Endothelial cell of umbilical vein (primary cell): ENCODE data around the gene CDK11B. TPM values are rescaled to one million over a fixed set of nuclear protein-coding genes. Genes with fewer than 3 reads are reported as not detected.

Source experiments
- BruUV-seq: library from RNA; stranded (reverse); fragments of 400-500 nt; replicated peaks from 2 replicates; lab custom pipeline; 2021; lab: Mats Ljungman, UMichigan
- CTCF ChIA-PET: fragments of 300-600, 350-600 bp; sonication (Branson Sonifier 250); formaldehyde crosslinking; loops from one replicate; lab custom pipeline; 2021; ENCODE audit warnings: antibody characterized with exemption, inconsistent platforms; lab: Charles Lee
- POLR2A ChIA-PET: fragments of 300-600, 350-600 bp; sonication (Branson Sonifier 250); formaldehyde crosslinking; loops from one replicate; lab custom pipeline; 2021; ENCODE audit warnings: antibody characterized with exemption, inconsistent platforms; lab: Charles Lee
- DNase-seq: peaks from one replicate; pipeline ENCODE4 v3.0.0-alpha.2; 2011; ENCODE audit warnings: low read depth, low spot score
- FAIRE-seq: peaks from 2 replicates; lab custom pipeline; 2011; peaks lifted over from hg19 to GRCh38; lab: Jason Lieb, UNC
- H2AFZ ChIP-seq: 2 replicates; pipeline ENCODE4 v1.6.0; 2012; ENCODE audit warnings: low read depth, low read length, control low read depth, inconsistent platforms
- H3K27ac ChIP-seq: 2 replicates; pipeline ENCODE4 v1.5.1; 2011; ENCODE audit warnings: low read depth, mild to moderate bottlenecking, control low read depth, low read length, moderate library complexity; ENCODE audit not compliant: insufficient read depth
- H3K27me3 ChIP-seq, 2 experiments: 2 replicates each; pipeline versions ENCODE4 v1.6.0 to v1.6.1; 2011; ENCODE audit warnings: low read length in 2 of 2, mixed read lengths in 1 of 2; ENCODE audit not compliant: control insufficient read depth in 2 of 2, insufficient read depth in 2 of 2
- H3K36me3 ChIP-seq, 2 experiments: 2 replicates in 1 of 2; 3 replicates in 1 of 2; pipeline ENCODE4 v1.5.1; 2011; ENCODE audit warnings: low read length in 2 of 2, mild to moderate bottlenecking in 1 of 2, moderate library complexity in 1 of 2; ENCODE audit not compliant: control insufficient read depth in 2 of 2, insufficient read depth in 2 of 2; ENCODE audit errors: extremely low read depth in 1 of 2
- H3K4me1 ChIP-seq: 3 replicates; pipeline ENCODE4 v1.5.1; 2011; ENCODE audit warnings: mild to moderate bottlenecking, low read length; ENCODE audit not compliant: control insufficient read depth, insufficient read depth; ENCODE audit errors: extremely low read depth
- H3K4me2 ChIP-seq: 2 replicates; pipeline ENCODE4 v1.6.1; 2011; ENCODE audit warnings: low read length, control low read depth, mixed read lengths; ENCODE audit not compliant: insufficient read depth
- H3K4me3 ChIP-seq, 3 experiments: fragments of 200-600 bp in 1 of 3; sonication (generic), shearing (Covaris generic) in 1 of 3; replicated peaks in 1 of 3; 2 replicates each; pipeline ENCODE4 v1.5.1; 2011 to 2016; ENCODE audit warnings: control low read depth in 3 of 3, low read length in 3 of 3, mild to moderate bottlenecking in 2 of 3, inconsistent platforms in 1 of 3, low read depth in 1 of 3, moderate library complexity in 1 of 3; ENCODE audit not compliant: insufficient read depth in 1 of 3
- H3K79me2 ChIP-seq: 2 replicates; pipeline ENCODE4 v1.6.0; 2012; ENCODE audit warnings: low read length, inconsistent platforms; ENCODE audit not compliant: control insufficient read depth, insufficient read depth
- H3K9ac ChIP-seq: replicated peaks from 2 replicates; pipeline ENCODE3; 2011; ENCODE audit warnings: low read length, control low read depth; ENCODE audit not compliant: insufficient read depth; ENCODE audit errors: extremely low read depth
- H3K9me1 ChIP-seq: replicated peaks from 3 replicates; pipeline ENCODE4 v1.6.0; 2011; ENCODE audit warnings: mild to moderate bottlenecking, low read length; ENCODE audit not compliant: control insufficient read depth, insufficient read depth; ENCODE audit errors: extremely low read depth
- H3K9me3 ChIP-seq: replicated peaks from 2 replicates; pipeline ENCODE4 v1.5.1; 2012; ENCODE audit warnings: low read length, inconsistent platforms; ENCODE audit not compliant: control insufficient read depth, insufficient read depth
- H4K20me1 ChIP-seq: replicated peaks from 2 replicates; pipeline ENCODE3; 2011; ENCODE audit warnings: mild to moderate bottlenecking, low read length; ENCODE audit not compliant: control insufficient read depth, insufficient read depth; ENCODE audit errors: extremely low read depth
- CTCF ChIP-seq, 2 donors: IDR thresholded peaks; 1 replicate in 1 of 2; 2 replicates in 1 of 2; pipeline ENCODE4 v1.5.1; 2011; ENCODE audit warnings: low read length in 2 of 2, mild to moderate bottlenecking in 2 of 2, moderate library complexity in 2 of 2, control low read depth in 1 of 2, inconsistent platforms in 1 of 2, low read depth in 1 of 2; ENCODE audit not compliant: insufficient read depth in 1 of 2; ENCODE audit errors: extremely low read depth in 1 of 2
- EZH2 ChIP-seq: IDR thresholded peaks from 2 replicates; pipeline ENCODE4 v1.6.1; 2012; ENCODE audit warnings: borderline replicate concordance, low read depth, mild to moderate bottlenecking, moderate library complexity, low read length, inconsistent platforms; ENCODE audit not compliant: severe bottlenecking
- FOS ChIP-seq: IDR thresholded peaks from 2 replicates; pipeline ENCODE4 v1.6.1; 2011; ENCODE audit warnings: mild to moderate bottlenecking, low read length, moderate library complexity, borderline replicate concordance; ENCODE audit not compliant: insufficient read depth
- GATA2 ChIP-seq: IDR thresholded peaks from 2 replicates; pipeline ENCODE4 v1.7.0; 2011; ENCODE audit warnings: low read depth, mild to moderate bottlenecking, moderate library complexity, mixed read lengths, low read length; ENCODE audit not compliant: insufficient read length, insufficient read depth
- JUN ChIP-seq: IDR thresholded peaks from 2 replicates; pipeline ENCODE4 v1.6.1; 2011; ENCODE audit warnings: borderline replicate concordance, low read depth; ENCODE audit not compliant: insufficient read length, insufficient read depth
- MAX ChIP-seq: IDR thresholded peaks from 2 replicates; pipeline ENCODE4 v1.6.1; 2011; ENCODE audit not compliant: insufficient read depth, insufficient read length
- MYC ChIP-seq: IDR thresholded peaks from one replicate; pipeline ENCODE4 v1.6.1; 2011; ENCODE audit warnings: mild to moderate bottlenecking, low read depth, low read length
- POLR2A ChIP-seq: IDR thresholded peaks from 2 replicates; pipeline ENCODE4 v1.6.1; 2012; ENCODE audit warnings: low read depth, mild to moderate bottlenecking, control low read depth, low read length
- POLR2AphosphoS5 ChIP-seq: IDR thresholded peaks from 2 replicates; pipeline ENCODE4 v1.6.1; 2012; ENCODE audit warnings: low read depth, mild to moderate bottlenecking, control low read depth, low read length, moderate library complexity; ENCODE audit not compliant: insufficient read depth
- dilution Hi-C: fragments of 300-500 bp; cut with MboI; formaldehyde crosslinking; loops from one replicate; pipeline ENCODE4 v1.15.0; 2019; ENCODE audit warnings: low sequenced_read_pairs; ENCODE audit not compliant: extremely low pct_ligation_motif_present
- intact Hi-C: fragments of 100-400 bp; cut with micrococcal nuclease; formaldehyde crosslinking; loops from one replicate; pipeline ENCODE4 v1.10.0; 2022
- polyA plus RNA-seq, 4 experiments: library from polyadenylated mRNA; depleted of rRNA in 3 of 4; stranded (reverse) in 3 of 4; unstranded in 1 of 4; fragments of >200 nt; gene quantifications; 2 replicates each; pipeline versions ENCODE4 v1.2.1 to v1.2.3, GENCODE V29; 2011 to 2012; ENCODE audit warnings: missing spikeins in 1 of 4
- total RNA-seq: library from RNA; stranded (reverse); gene quantifications from 2 replicates; pipeline ENCODE4 v1.2.3, GENCODE V29; 2021

Gene CDK11B
- total and polyA plus RNA-seq, 2 donors (not counting 3 experiments of a cell fraction or from before 2014, with no cell fraction given), result 16.4 to 32.0 TPM

- DNase-seq, result no peak
- CTCF ChIA-PET, result no interaction called here
- no peaks in the 10 kb centered on the region for H3K27me3 ChIP-seq
- H3K36me3 ChIP-seq, result no peaks in the 10 kb centered on the region
- no peak overlapping the region for H3K27ac ChIP-seq
- intact Hi-C loops (no loop called here), dilution Hi-C loops (no loop called here)
- TF ChIP-seq POLR2A, result no peak
- TF ChIP-seq FOS, result no peak
- TF ChIP-seq POLR2AphosphoS5, result no peak
- TF ChIP-seq GATA2, result no peak
- TF ChIP-seq JUN, result no peak
- TF ChIP-seq EZH2, result no peak
- no peak for TF ChIP-seq MYC
- TF ChIP-seq MAX, result no peak
- TF ChIP-seq CTCF (IDR thresholded peaks at IDR 0.05; ENCODE audit: extremely low read depth in 1 of 2, insufficient read depth in 1 of 2, low read depth in 1 of 2, low read length in 2 of 2), result no peak
- no peaks in the 10 kb centered on the region for H3K9me3 ChIP-seq
- no peaks in the 10 kb centered on the region for H3K9me1 ChIP-seq
- no peak overlapping the region for H3K4me2 ChIP-seq
- H2AFZ ChIP-seq, result no peak overlapping the region
- H3K79me2 ChIP-seq, result peaks cover 36% of the 10 kb centered on the region
- H4K20me1 ChIP-seq, result no peaks in the 10 kb centered on the region
- no peak for FAIRE-seq
- no peak overlapping the region for H3K4me3 ChIP-seq
- POLR2A ChIA-PET, result no interaction called here
- no TSS peak for BruUV-seq
- H3K9ac ChIP-seq, result no peak overlapping the region
- H3K4me1 ChIP-seq, result no peaks in the 10 kb centered on the region
Observed at GRCh38 chr1:1680912-1681273, 22.1 kb upstream of the CDK11B start.
